WTC11 (cell line): ENCODE data around the gene KCNK4. TPM values are rescaled to one million over a fixed set of nuclear protein-coding genes. Genes with fewer than 3 reads are reported as not detected.
A peak's percentile ranks its signal among the peaks of the same experiment; 100 is the strongest.

Source experiments
- ATAC-seq: fragments of 200-7000 bp; cut with Tn5 transposase; 2 replicates; pipeline ENCODE4 v1.10.0; 2021; ENCODE audit warnings: mild to moderate bottlenecking, moderate library complexity
- CTCF ChIA-PET: fragments of 300-600 bp; sonication (Branson Sonifier 250); formaldehyde crosslinking; loops from one replicate; lab custom pipeline; 2021; ENCODE audit warnings: antibody characterized with exemption; lab: Charles Lee
- POLR2A ChIA-PET: fragments of 350-600 bp; sonication (Branson Sonifier 250); formaldehyde crosslinking; loops from one replicate; lab custom pipeline; 2021; ENCODE audit warnings: antibody characterized with exemption; lab: Charles Lee
- DNase-seq: peaks from one replicate; pipeline ENCODE4 v3.0.0; 2021; ENCODE audit warnings: low spot score
- H3K27ac Mint-ChIP-seq: 2 replicates; pipeline ENCODE4 v1.8.0; 2021; ENCODE audit warnings: mixed read lengths
- H3K27me3 Mint-ChIP-seq: 2 replicates; pipeline ENCODE4 v1.8.0; 2021; ENCODE audit warnings: low read depth, mild to moderate bottlenecking, moderate library complexity, mixed read lengths
- H3K36me3 Mint-ChIP-seq: 2 replicates; pipeline ENCODE4 v1.8.0; 2021; ENCODE audit warnings: mixed read lengths
- H3K4me1 Mint-ChIP-seq: 2 replicates; pipeline ENCODE4 v1.8.0; 2022; ENCODE audit warnings: mixed read lengths
- H3K4me3 Mint-ChIP-seq: 2 replicates; pipeline ENCODE4 v1.8.0; 2021; ENCODE audit warnings: mild to moderate bottlenecking, moderate library complexity, mixed read lengths
- H3K9me3 Mint-ChIP-seq: 2 replicates; pipeline ENCODE4 v1.8.0; 2021; ENCODE audit warnings: mixed read lengths
- CREM ChIP-seq: sonication (generic); formaldehyde crosslinking; IDR thresholded peaks from 2 replicates; pipeline ENCODE4 v1.8.1; 2022; ENCODE audit warnings: mild to moderate bottlenecking, missing genetic modification reagents, moderate library complexity
- ELF4 ChIP-seq: sonication (generic); formaldehyde crosslinking; IDR thresholded peaks from 2 replicates; pipeline ENCODE4 v1.8.1; 2022; ENCODE audit warnings: low read depth, mild to moderate bottlenecking, moderate library complexity, missing genetic modification reagents
- ETV6 ChIP-seq: sonication (generic); formaldehyde crosslinking; IDR thresholded peaks from 2 replicates; pipeline ENCODE4 v1.8.1; 2022; ENCODE audit warnings: mild to moderate bottlenecking, missing genetic modification reagents
- FOXP4 ChIP-seq: sonication (generic); formaldehyde crosslinking; IDR thresholded peaks from 2 replicates; pipeline ENCODE4 v1.8.0; 2022; ENCODE audit warnings: mild to moderate bottlenecking, missing genetic modification reagents
- HMGA2 ChIP-seq: fragments of 250-450 bp; sonication (Bioruptor Pico); IDR thresholded peaks from 2 replicates; pipeline ENCODE4 v1.4.0; 2021; ENCODE audit warnings: mild to moderate bottlenecking, moderate library complexity
- HMGXB4 ChIP-seq: sonication (generic); formaldehyde crosslinking; IDR thresholded peaks from 2 replicates; pipeline ENCODE4 v1.8.1; 2023; ENCODE audit warnings: mild to moderate bottlenecking, moderate library complexity, missing genetic modification reagents
- JUN ChIP-seq: sonication (generic); formaldehyde crosslinking; IDR thresholded peaks from 2 replicates; pipeline ENCODE4 v1.8.0; 2023; ENCODE audit warnings: mild to moderate bottlenecking, missing genetic modification reagents
- NFE2L1 ChIP-seq: sonication (generic); formaldehyde crosslinking; IDR thresholded peaks from 2 replicates; pipeline ENCODE4 v1.8.1; 2023; ENCODE audit warnings: missing genetic modification reagents
- NFYB ChIP-seq: sonication (generic); formaldehyde crosslinking; conservative IDR thresholded peaks from 2 replicates; pipeline ENCODE4 v1.8.0; 2022; ENCODE audit warnings: low read depth, missing genetic modification reagents
- RELA ChIP-seq: sonication (generic); formaldehyde crosslinking; IDR thresholded peaks from 2 replicates; pipeline ENCODE4 v1.8.1; 2022; ENCODE audit warnings: missing genetic modification reagents, mild to moderate bottlenecking, borderline replicate concordance
- SMAD3 ChIP-seq: sonication (generic); formaldehyde crosslinking; IDR thresholded peaks from 2 replicates; pipeline ENCODE4 v1.8.0; 2022; ENCODE audit warnings: missing genetic modification reagents, mild to moderate bottlenecking, borderline replicate concordance
- SP1 ChIP-seq: sonication (generic); formaldehyde crosslinking; conservative IDR thresholded peaks from 2 replicates; pipeline ENCODE4 v1.8.1; 2022; ENCODE audit warnings: missing genetic modification reagents
- USF2 ChIP-seq: sonication (generic); formaldehyde crosslinking; IDR thresholded peaks from 2 replicates; pipeline ENCODE4 v1.8.1; 2023; ENCODE audit warnings: mild to moderate bottlenecking, missing genetic modification reagents, moderate library complexity
- ZNF121 ChIP-seq: sonication (generic); formaldehyde crosslinking; IDR thresholded peaks from 2 replicates; pipeline ENCODE4 v1.8.0; 2023; ENCODE audit warnings: missing genetic modification reagents
- total RNA-seq: library from RNA; stranded (reverse); gene quantifications from 3 replicates; pipeline ENCODE4 v1.2.3, GENCODE V29; 2021

KCNK4 gene
- total RNA-seq, 1 experiment from 2014 or later: 0.74 TPM

DNA sequence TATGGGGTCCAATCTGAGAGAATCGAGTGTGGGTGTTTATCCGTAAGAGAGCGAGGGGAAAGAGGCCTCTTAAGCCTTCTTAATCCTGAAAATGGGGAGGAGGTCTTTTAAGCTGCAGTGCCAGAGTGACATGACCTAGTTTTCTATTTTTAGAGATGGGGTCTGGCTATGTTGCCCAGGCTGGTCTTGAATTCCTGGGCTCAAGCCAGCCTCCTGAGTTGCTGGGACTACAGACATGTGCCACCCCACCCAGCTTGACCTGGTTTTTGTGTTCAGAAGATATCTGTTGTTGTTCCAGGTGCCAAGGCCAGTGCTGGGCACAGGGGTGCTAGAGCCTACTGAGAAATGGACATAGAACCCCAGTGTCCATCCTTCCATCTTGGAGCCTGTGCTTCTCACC, 8.0 kb upstream of the KCNK4 start:
- POLR2A ChIA-PET: interaction anchor here (0.6 kb wide), 1 partner anchor 975 kb away, joined by 3 read pairs; no protein-coding TSS in a partner anchor
- no peaks in the 10 kb centered on the region for H3K9me3 Mint-ChIP-seq
- peak overlapping the region; percentile 45 for H3K4me3 Mint-ChIP-seq
- DNase-seq (no peak), ATAC-seq (no peak)
- TF ChIP-seq HMGA2 (CRISPR knock-in tag) (no peak), NFE2L1 (CRISPR knock-in tag) (no peak), ZNF121 (CRISPR knock-in tag) (peak; percentile 9; the same call in 1 of the 2 replicates)
- peaks cover 8% of the 10 kb centered on the region for H3K4me1 Mint-ChIP-seq
- H3K27ac Mint-ChIP-seq: no peak overlapping the region
- H3K36me3 Mint-ChIP-seq: peaks cover 12% of the 10 kb centered on the region
- CTCF ChIA-PET: interaction anchor here (0.5 to 12.5 kb wide), 6 partner anchors 11 to 74 kb away, joined by 3 to 151 read pairs (median 11); partner anchors contain the start of genes ESRRA, PRDX5 and TRMT112
- H3K27me3 Mint-ChIP-seq: peaks cover 2% of the 10 kb centered on the region; the same call in 1 of the 2 replicates

GRCh38 chr11:64284048-64284961, 6.8 kb upstream of the KCNK4 start, which contains the start of gene BAD:
TSS of gene BAD (minus strand) at chr11:64284665. CDS start at chr11:64284368, 297 bp downstream.
- peaks cover 8% of the 10 kb centered on the region for H3K4me1 Mint-ChIP-seq
- H3K4me3 Mint-ChIP-seq: peak within 1 kb of the TSS; percentile 80
- TF ChIP-seq SP1 (CRISPR knock-in tag): peak; percentile 82
- 0 out of 2 replicates have a peak, but pooled peaks have one; percentile 63 for TF ChIP-seq ETV6 (CRISPR knock-in tag)
- no peak for TF ChIP-seq USF2 (CRISPR knock-in tag)
- peak; percentile 39; the same call in 1 of the 2 replicates for TF ChIP-seq HMGXB4
- peak; percentile 72 for TF ChIP-seq NFYB (CRISPR knock-in tag)
- TF ChIP-seq JUN (CRISPR knock-in tag): no peak
- TF ChIP-seq CREM (CRISPR knock-in tag): peak; percentile 76; the same call in 1 of the 2 replicates
- 0 out of 2 replicates have a peak, but pooled peaks have one; percentile 23 for TF ChIP-seq ELF4 (CRISPR knock-in tag)
- TF ChIP-seq, all 79 proteins: peak for 6
- CTCF ChIA-PET: interaction anchor here (0.7 to 12.5 kb wide), 9 partner anchors 13 to 476 kb away, joined by 3 to 151 read pairs (median 6); partner anchors contain the start of genes ESRRA, PRDX5, PYGM and TRMT112
- H3K27ac Mint-ChIP-seq: peak within 1 kb of the TSS; percentile 76; the same call in 1 of the 2 replicates
- POLR2A ChIA-PET: interaction anchor here (0.9 to 2.3 kb wide), 4 partner anchors 13 to 57 kb away, joined by 3 to 7 read pairs (median 4); partner anchors contain the start of gene ESRRA
- DNase-seq (peak; percentile 97), ATAC-seq (peak; percentile 95)
- peaks cover 12% of the 10 kb centered on the region for H3K36me3 Mint-ChIP-seq
- H3K27me3 Mint-ChIP-seq: peaks cover 8% of the 10 kb centered on the region
- no peaks in the 10 kb centered on the region for H3K9me3 Mint-ChIP-seq

GRCh38 chr11:64284962-64285884, 5.9 kb upstream of the KCNK4 start, which contains the start of gene GPR137:
TSS of gene GPR137 (plus strand) at chr11:64285848. CDS start at chr11:64286525, 677 bp downstream.
- no peaks in the 10 kb centered on the region for H3K9me3 Mint-ChIP-seq
- H3K36me3 Mint-ChIP-seq: peaks cover 12% of the 10 kb centered on the region
- H3K4me3 Mint-ChIP-seq: peak within 1 kb of the TSS; percentile 80
- H3K27ac Mint-ChIP-seq: no peak within 1 kb of the TSS; the same call in 1 of the 2 replicates
- peaks cover 17% of the 10 kb centered on the region for H3K27me3 Mint-ChIP-seq
- peak; percentile 78 for DNase-seq
- ChIA-PET CTCF (interaction anchor here (0.7 to 12.5 kb wide), 9 partner anchors 14 to 475 kb away, joined by 3 to 151 read pairs (median 6); partner anchors contain the start of genes ESRRA, PRDX5, PYGM and TRMT112), POLR2A (interaction anchor here (0.9 to 2.3 kb wide), 4 partner anchors 14 to 56 kb away, joined by 3 to 7 read pairs (median 4); partner anchors contain the start of gene ESRRA)
- 0 out of 2 replicates have a peak, but pooled peaks have one; percentile 44 for TF ChIP-seq CREM (CRISPR knock-in tag)
- TF ChIP-seq SMAD3 (CRISPR knock-in tag): no peak
- no peak for TF ChIP-seq RELA (CRISPR knock-in tag)
- 0 out of 2 replicates have a peak, but pooled peaks have one; percentile 12 for TF ChIP-seq FOXP4
- TF ChIP-seq SP1 (CRISPR knock-in tag): peak; percentile 32; the same call in 1 of the 2 replicates
- TF ChIP-seq, all 79 proteins: peak for 3
- H3K4me1 Mint-ChIP-seq: peaks cover 8% of the 10 kb centered on the region
- ATAC-seq: peak; percentile 15
